Gastroesophageal sphincter (tissue), 3 donors: ENCODE measurements around the gene ZNF32.

Experiments used
- CTCF ChIP-seq, 4 experiments: fragments of 200-600 bp in 2 of 4; fragments of 450-650 bp in 2 of 4; sonication (generic) in 1 of 4; IDR thresholded peaks; one replicate each; pipeline ENCODE4 v1.5.1; 2017 to 2019; ENCODE audit warnings: antibody characterized with exemption in 4 of 4, mild to moderate bottlenecking in 2 of 4, moderate library complexity in 2 of 4
- POLR2A ChIP-seq, 2 donors: fragments of 450-650 bp; IDR thresholded peaks; one replicate each; pipeline ENCODE4 v1.6.1; 2017; ENCODE audit warnings: antibody characterized with exemption in 2 of 2, mild to moderate bottlenecking in 2 of 2, moderate library complexity in 1 of 2

- no peak for TF ChIP-seq CTCF (IDR thresholded peaks at IDR 0.05)
- TF ChIP-seq POLR2A (IDR thresholded peaks at IDR 0.05): no peak
These were observed 27.6 kb upstream of the ZNF32 start for GRCh38 chr10:43676331-43676730.
